NCI-H510A treated with DMSO at 0.1 percent for 48 hours (cell line): ENCODE measurements around the gene ZNF598.
"Not testable (repeated sequence)": the region's sequence is repeated elsewhere in the genome, so short reads cannot be mapped to it uniquely, and the experiment has no call there.

Experiments
- DNase-seq: peaks from one replicate; lab custom pipeline; 2025; lab: John Stamatoyannopoulos, UW

The ZNF598 gene

DNA sequence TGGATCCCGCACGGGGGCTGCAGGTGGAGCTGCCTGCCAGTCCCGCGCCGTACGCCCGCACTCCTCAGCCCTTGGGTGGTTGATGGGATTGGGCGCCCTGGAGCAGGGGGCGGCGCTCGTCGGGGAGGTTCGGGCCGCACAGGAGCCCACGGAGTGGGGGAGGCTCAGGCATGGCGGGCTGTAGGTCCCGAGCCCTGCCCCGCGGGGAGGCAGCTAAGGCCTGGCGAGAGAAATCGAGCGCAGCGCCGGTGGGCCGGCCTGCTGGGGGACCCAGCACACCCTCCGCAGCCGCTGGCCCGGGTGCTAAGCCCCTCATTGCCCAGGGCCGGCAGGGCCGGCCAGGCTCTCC lies 51.5 kb downstream of the ZNF598 start:
- not testable (repeated sequence) for DNase-seq

DNA sequence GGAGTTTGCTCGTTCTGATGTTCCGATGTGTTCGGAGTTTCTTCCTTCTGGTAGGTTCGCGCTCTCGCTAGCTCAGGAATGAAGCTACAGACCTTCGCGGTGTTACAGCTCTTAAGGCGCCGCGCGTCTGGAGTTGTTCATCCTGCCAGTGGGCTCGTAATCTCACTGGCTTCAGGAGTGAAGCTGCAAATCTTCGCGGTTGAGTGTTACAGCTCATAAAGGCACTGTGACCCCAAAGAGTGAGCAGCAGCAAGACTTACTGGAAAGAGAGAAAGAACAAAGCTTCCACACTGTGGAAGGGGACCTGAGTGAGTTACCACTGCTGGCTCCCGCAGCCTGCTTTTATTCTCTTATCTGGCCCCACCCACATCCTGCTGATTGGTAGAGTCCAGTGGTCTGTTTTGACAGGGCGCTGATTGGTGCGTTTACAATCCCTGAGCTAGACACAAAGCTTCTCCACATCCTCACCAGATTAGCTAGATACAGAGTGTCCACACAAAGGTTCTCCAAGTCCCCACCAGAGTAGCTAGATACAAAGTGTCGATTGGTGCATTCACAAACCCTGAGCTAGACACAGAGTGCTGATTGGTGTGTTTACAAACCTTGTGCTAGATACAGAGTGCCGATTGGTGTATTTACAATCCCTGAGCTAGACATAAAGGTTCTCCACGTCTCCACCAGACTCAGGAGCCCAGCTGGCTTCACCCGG lies 52.0 kb downstream of the ZNF598 start:
- not testable (repeated sequence) for DNase-seq

DNA sequence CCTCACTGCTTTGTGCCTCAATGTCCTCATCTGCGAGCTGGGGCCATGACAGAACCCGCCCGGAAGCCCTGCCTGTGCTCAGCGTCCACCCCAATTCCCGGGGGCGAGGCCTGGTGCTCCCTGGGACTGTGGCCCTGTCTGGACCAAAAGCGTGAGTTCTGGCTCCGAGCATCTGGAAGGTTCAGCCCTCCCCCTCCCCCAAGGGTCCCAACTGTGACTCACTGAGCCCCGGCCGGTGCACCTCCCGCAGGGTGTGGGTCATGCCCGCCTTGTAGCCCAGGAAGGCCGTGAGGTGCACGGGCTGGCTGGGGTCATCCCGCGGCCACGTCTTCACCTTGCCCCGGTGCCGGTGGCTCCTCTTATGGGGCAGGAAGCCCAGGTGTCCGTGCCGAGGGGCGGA lies 55.9 kb downstream of the ZNF598 start:
- no peak for DNase-seq

DNA sequence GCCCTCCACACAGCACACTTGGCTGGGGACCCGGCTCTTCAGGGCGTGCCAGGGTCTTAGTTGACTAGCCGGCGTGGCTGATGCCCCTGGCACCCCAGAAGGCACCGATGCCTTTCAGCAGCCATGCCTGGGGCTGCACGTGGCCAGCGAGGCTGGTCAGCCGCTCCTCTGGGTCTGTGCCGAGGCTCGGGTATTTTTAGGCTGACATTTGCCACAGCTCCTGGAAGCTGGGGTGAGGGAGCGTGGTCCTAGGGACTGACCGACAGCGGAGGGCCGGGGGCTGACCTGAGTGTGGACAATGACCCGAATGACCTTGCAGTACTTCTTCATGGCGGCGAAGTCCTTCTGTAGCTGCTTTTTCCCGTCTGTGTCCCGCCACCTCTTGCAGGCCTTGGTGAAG lies 59.1 kb downstream of the ZNF598 start:
- DNase-seq, result no peak

DNA sequence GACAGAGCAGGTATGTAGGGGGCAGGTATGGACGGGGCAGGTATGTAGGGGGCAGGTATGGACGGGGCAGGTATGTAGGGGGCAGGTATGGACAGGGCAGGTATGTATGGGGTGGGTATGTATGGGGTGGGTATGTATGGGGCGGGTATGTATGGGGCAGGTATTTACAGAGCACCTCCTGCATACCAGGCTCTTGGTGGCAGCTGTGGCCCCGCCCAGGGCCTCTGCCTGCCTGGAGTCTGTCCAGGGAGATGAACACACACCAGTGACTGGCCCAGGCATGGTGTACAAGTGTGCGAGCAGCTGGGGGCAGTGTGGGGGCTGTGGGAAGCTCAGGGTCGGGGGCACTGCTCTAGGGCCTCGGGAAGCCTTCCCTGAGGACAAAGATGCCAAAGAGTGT lies 59.6 kb downstream of the ZNF598 start:
- no peak for DNase-seq

DNA sequence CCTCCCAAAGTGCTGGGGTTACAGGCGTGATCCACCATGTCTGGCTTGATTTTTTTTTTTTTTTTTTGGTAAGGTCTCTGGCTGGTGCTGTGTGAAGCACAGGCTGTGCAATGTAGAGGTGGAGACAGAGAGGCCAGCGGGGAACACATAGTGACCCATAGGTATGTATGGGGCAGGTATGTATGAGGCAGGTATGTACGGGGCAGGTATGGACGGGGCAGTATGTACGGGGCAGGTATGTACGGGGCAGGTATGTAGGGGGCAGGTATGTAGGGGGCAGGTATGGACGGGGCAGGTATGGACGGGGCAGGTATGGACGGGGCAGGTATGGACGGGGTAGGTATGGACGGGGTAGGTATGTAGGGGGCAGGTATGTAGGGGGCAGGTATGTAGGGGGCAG lies 60.1 kb downstream of the ZNF598 start:
- no peak for DNase-seq
